Measurements from ENCODE around the gene STXBP3.

Gene STXBP3

GRCh38 chr1:108817811-108818210 lies 71.3 kb downstream of the STXBP3 start:
- CTCF ChIA-PET: interaction anchor here (1.8 kb wide), 1 partner anchor 11 kb away, joined by 14 read pairs; no protein-coding TSS in a partner anchor
- no peak for TF ChIP-seq CTCF (IDR thresholded peaks at IDR 0.05; ENCODE audit: control extremely low read depth, extremely low read depth, low read depth, missing control alignments)
- DNase-seq (ENCODE audit: extremely low spot score): no peak
- POLR2A ChIA-PET: interaction anchor here (0.7 kb wide), 1 partner anchor 126 kb away, joined by 3 read pairs; the partner anchor contains the start of gene PRPF38B

GRCh38 chr1:108819878-108820277 lies 73.4 kb downstream of the STXBP3 start:
- no peak for DNase-seq (ENCODE audit: extremely low spot score)
- TF ChIP-seq CTCF (IDR thresholded peaks at IDR 0.05; ENCODE audit: control extremely low read depth, extremely low read depth, low read depth, missing control alignments): no peak
- POLR2A ChIA-PET: no interaction called here
- CTCF ChIA-PET: interaction anchor here (0.9 to 2.5 kb wide), 6 partner anchors 8 to 78 kb away, joined by 3 to 16 read pairs (median 4); no protein-coding TSS in a partner anchor

GRCh38 chr1:108823632-108824031 lies 77.2 kb downstream of the STXBP3 start:
- no peak for TF ChIP-seq CTCF (IDR thresholded peaks at IDR 0.05; ENCODE audit: control extremely low read depth, extremely low read depth, low read depth, missing control alignments)
- POLR2A ChIA-PET: no interaction called here
- CTCF ChIA-PET: interaction anchor here (1.4 to 10.9 kb wide), 2 partner anchors 75 to 289 kb away, joined by 4 to 300 read pairs; a partner anchor contains a TSS
- no peak for DNase-seq (ENCODE audit: extremely low spot score)

- no peak for TF ChIP-seq CTCF (IDR thresholded peaks at IDR 0.05; ENCODE audit: control extremely low read depth, extremely low read depth, low read depth, missing control alignments)
- ChIA-PET CTCF (interaction anchor here (1.4 to 10.9 kb wide), 2 partner anchors 75 to 289 kb away, joined by 4 to 300 read pairs; a partner anchor contains a TSS), POLR2A (no interaction called here)
- no peak for DNase-seq (ENCODE audit: extremely low spot score)
Observed at GRCh38 chr1:108824051-108824450, 77.6 kb downstream of the STXBP3 start.

GRCh38 chr1:108826081-108826635 lies 79.7 kb downstream of the STXBP3 start:
- ChIA-PET POLR2A (no interaction called here), CTCF (interaction anchor here (1.0 to 10.9 kb wide), 7 partner anchors 7 to 285 kb away, joined by 3 to 300 read pairs (median 16); a partner anchor contains a TSS)
- no peak for TF ChIP-seq CTCF (IDR thresholded peaks at IDR 0.05; ENCODE audit: control extremely low read depth, extremely low read depth, low read depth, missing control alignments)
- DNase-seq (ENCODE audit: extremely low spot score): no peak

- POLR2A ChIA-PET: no interaction called here
- peak; percentile 67 for TF ChIP-seq CTCF (IDR thresholded peaks at IDR 0.05; ENCODE audit: control extremely low read depth, extremely low read depth, low read depth, missing control alignments)
- DNase-seq (ENCODE audit: extremely low spot score): peak; percentile 84
- CTCF ChIA-PET: interaction anchor here (0.6 to 10.9 kb wide), 38 partner anchors 9 to 705 kb away, joined by 3 to 300 read pairs (median 4); partner anchors contain the start of genes HENMT1 and PRPF38B
Observed at GRCh38 chr1:108828074-108828961, 81.8 kb downstream of the STXBP3 start.

Data from GM10248 (cell line).